ENCODE results near the gene KRTAP10-5.
"Not testable (repeated sequence)": the region's sequence is repeated elsewhere in the genome, so short reads cannot be mapped to it uniquely, and the experiment has no call there.

Gene KRTAP10-5

DNA sequence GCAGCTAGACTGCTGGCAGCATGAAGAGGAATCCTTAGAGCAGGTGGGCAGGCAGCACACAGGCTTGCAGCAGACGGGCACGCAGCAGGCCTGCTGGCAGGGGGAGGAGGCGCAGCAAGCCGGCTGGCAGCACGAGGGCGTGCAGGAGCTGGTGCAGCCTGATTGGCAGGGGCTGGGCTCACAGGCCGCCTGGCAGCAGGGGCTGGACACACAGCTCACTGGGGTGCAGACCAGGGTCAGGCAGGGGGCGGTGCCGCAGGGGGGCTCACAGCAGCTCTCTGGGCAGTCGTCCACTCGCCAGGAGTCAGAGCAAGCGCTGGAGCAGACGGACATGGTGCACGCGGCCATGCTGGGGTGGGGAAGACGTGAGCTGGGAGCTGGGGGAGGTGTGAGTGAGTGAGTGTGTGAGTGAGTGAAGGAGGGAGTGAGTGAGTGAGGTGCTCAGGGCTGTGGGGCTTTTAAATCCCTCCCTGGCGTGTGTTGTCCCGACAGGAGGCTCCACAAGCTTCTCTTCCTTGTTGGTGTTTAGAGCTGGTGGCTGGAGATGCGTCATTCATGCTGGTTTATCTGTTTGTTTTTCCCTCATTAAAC, at the start of gene KRTAP10-5:
TSS of gene KRTAP10-5 (minus strand) at position 374 of the 591 bp plus-strand sequence. CDS start at position 348, 26 bp downstream.
- DNase-seq (ENCODE audit: low read depth, low spot score): not testable (repeated sequence)

GRCh38 chr21:44628707-44629391, 48.4 kb upstream of the KRTAP10-5 start:
- DNase-seq (ENCODE audit: low read depth, low spot score): no peak

- not testable (repeated sequence) for DNase-seq (ENCODE audit: low read depth, low spot score)
Observed at GRCh38 chr21:44627831-44628233, 47.4 kb upstream of the KRTAP10-5 start.

- not testable (repeated sequence) for DNase-seq (ENCODE audit: low read depth, low spot score)
Observed at GRCh38 chr21:44627181-44627822, 46.9 kb upstream of the KRTAP10-5 start.

DNA sequence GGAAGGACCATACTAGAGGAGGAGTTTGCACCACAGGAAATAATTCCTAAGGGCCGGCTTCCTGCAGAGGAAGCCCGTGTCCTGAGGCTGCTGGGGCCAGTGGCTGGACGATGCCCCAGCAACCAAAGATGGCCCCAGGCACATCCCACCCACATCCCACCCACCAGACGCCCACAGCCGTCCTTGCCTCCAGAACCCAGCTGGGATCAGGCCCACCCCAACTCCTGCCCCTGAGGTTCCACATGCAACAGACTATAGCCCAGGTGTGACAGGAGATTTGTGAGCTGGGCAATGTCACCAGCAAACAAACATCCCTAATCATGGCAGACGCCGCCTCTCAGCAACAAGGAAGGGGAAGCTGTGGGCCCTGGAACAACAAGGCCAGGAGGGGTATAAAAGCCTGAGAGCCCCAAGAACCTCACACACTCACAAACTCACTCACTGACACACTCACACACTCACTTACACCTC, 46.3 kb upstream of the KRTAP10-5 start, which contains the start of gene KRTAP10-9:
TSS of gene KRTAP10-9 (plus strand) at position 421 of the 471 bp plus-strand sequence. CDS start 79 bp downstream, outside the sequence.
- DNase-seq (ENCODE audit: low read depth, low spot score): no peak

GRCh38 chr21:44626262-44626661, 45.9 kb upstream of the KRTAP10-5 start:
- no peak for DNase-seq (ENCODE audit: low read depth, low spot score)

DNA sequence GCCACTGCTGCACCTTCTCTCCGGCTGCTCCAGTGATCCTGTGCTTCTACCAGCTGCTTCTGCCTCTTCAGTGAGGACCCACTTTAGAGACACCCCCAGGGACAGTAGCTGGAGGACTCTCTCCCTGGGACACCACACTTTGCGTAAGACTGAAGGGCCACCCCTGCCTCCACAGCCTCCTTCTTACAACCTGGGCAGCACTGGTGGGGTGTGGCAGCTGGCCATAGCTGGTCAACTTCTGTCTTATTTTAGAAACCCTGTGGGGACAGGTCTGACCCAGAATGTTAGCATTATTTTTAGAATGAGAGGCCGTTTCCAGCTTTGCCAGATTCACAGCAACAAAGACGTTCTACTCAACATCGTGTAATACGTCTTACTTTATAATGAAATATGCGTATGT, 45.4 kb upstream of the KRTAP10-5 start:
- DNase-seq (ENCODE audit: low read depth, low spot score): no peak

- no peak for DNase-seq (ENCODE audit: low read depth, low spot score)
Observed at GRCh38 chr21:44623575-44623974, 43.2 kb upstream of the KRTAP10-5 start.

GRCh38 chr21:44619886-44620285, 39.5 kb upstream of the KRTAP10-5 start:
- DNase-seq (ENCODE audit: low read depth, low spot score): no peak

GRCh38 chr21:44618909-44619308, 38.5 kb upstream of the KRTAP10-5 start:
- DNase-seq (ENCODE audit: low read depth, low spot score): no peak

- DNase-seq (ENCODE audit: low read depth, low spot score): no peak
Observed at GRCh38 chr21:44618504-44618903, 38.1 kb upstream of the KRTAP10-5 start.

GRCh38 chr21:44617071-44617501, 36.7 kb upstream of the KRTAP10-5 start:
- no peak for DNase-seq (ENCODE audit: low read depth, low spot score)

GRCh38 chr21:44616591-44616926, 36.2 kb upstream of the KRTAP10-5 start:
- DNase-seq (ENCODE audit: low read depth, low spot score): no peak

- no peak for DNase-seq (ENCODE audit: low read depth, low spot score)
Observed at GRCh38 chr21:44615911-44616590, 35.6 kb upstream of the KRTAP10-5 start.

GRCh38 chr21:44615466-44615865, 35.1 kb upstream of the KRTAP10-5 start:
- no peak for DNase-seq (ENCODE audit: low read depth, low spot score)

DNA sequence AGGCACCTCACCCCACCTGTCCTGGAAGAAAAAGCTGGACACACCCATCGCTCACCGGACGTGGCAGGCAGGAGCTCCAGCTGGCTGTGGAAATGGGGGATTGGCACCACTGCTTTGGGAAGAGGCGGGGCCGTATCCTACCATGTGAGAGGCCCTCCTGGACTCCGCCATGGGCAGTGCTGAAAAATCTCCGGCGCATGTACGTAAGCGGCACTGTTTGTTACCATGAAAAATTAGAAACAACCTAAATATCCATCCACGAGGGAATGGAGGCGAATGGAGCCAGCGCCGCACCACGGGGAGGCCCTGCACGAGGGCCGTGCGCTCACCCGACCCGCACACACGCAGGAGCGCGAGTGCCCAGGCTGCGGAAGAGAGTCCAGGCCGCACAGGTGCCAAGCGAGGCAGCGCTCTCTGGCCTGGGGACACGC, 34.6 kb upstream of the KRTAP10-5 start:
- DNase-seq (ENCODE audit: low read depth, low spot score): no peak

- no peak for DNase-seq (ENCODE audit: low read depth, low spot score)
Observed at GRCh38 chr21:44614161-44614631, 33.8 kb upstream of the KRTAP10-5 start.

DNA sequence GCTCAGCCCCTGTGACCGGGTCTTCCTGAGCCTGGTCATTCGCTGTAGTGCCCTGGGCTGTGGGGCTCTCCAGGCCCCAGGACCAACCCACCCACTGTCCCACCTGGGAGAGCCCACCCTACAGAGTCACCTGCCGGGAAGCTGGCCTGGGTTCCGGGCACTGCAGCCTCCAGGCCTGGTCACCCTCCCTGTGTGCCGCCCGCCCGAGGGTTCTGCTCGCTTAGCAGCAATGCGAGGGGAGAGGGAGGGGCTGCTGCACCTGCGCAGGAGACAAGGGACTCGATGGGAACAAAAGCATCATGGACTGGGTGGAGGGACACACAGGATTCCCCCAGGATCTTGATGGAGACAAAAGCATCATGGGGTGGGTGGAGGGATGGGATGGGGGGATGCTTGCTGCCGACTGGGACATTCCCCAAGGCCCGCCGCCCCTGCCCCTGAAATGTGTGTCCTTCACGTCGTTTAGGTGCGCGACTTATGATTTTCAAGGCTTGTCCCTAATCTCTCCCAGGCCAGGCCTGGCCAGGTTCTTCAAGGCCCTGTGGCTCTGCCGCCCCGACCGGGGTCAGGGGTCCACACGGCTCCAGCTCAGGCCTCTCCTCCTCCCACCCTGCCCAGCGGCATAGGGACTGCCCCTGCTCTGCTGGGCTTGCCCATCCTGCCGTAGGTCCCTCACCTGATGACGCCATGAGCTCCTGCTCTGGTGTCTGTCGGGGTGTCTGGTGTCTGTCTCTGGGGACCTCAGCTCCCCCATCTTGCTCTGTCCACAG, 33.2 kb upstream of the KRTAP10-5 start:
- DNase-seq (ENCODE audit: low read depth, low spot score): no peak

- DNase-seq (ENCODE audit: low read depth, low spot score): no peak
Observed at GRCh38 chr21:44612669-44613229, 32.3 kb upstream of the KRTAP10-5 start.

DNA sequence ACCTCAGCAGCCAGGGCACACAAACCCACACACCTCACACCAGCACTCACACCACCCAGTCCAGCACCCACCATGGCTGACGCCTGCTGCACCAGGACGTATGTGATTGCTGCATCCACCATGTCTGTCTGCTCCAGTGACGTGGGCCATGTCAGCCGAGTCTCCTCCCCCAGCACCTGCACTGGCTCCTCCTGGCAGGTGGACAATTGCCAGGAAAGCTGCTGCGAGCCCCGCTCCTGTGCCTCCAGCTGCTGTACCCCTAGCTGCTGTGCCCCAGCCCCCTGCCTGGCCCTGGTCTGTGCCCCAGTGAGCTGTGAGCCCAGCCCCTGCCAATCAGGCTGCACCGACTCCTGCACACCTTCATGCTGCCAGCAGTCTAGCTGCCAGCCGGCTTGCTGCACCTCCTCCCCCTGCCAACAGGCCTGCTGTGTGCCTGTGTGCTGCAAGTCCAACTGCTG, 31.7 kb upstream of the KRTAP10-5 start, which contains the start of gene KRTAP10-8:
TSS of gene KRTAP10-8 (plus strand) at position 51 of the 458 bp plus-strand sequence. CDS start at position 73, 22 bp downstream.
- no peak for DNase-seq (ENCODE audit: low read depth, low spot score)
